GM12878 (cell line): ENCODE measurements around the gene KLRB1. TPM values are rescaled to one million over a fixed set of nuclear protein-coding genes. Genes with fewer than 3 reads are reported as not detected.

Experiments used
- ATF2 ChIP-seq: IDR thresholded peaks from 2 replicates; pipeline ENCODE4 v1.6.1; 2012; ENCODE audit warnings: low read length, inconsistent platforms
- EZH2 ChIP-seq: IDR thresholded peaks from 2 replicates; pipeline ENCODE4 v1.6.1; 2012; ENCODE audit warnings: low read depth, mild to moderate bottlenecking, control low read depth, inconsistent platforms, low read length, borderline replicate concordance; ENCODE audit not compliant: control insufficient read depth
- FOXM1 ChIP-seq: IDR thresholded peaks from 2 replicates; pipeline ENCODE4 v1.6.1; 2012; ENCODE audit warnings: low read depth, mild to moderate bottlenecking, inconsistent platforms, low read length, moderate library complexity
- MAX ChIP-seq: IDR thresholded peaks from 2 replicates; pipeline ENCODE4 v1.6.1; 2012; ENCODE audit warnings: low read depth, low read length, improper control_type of control experiment
- NKRF ChIP-seq: fragments of 450-650 bp; conservative IDR thresholded peaks from 2 replicates; pipeline ENCODE4 v1.6.1; 2017; ENCODE audit warnings: mild to moderate bottlenecking, moderate library complexity
- PAX8 ChIP-seq: fragments of 450-650 bp; IDR thresholded peaks from 2 replicates; pipeline ENCODE4 v1.6.1; 2017; ENCODE audit warnings: mild to moderate bottlenecking, moderate library complexity
- RAD51 ChIP-seq: fragments of 450-650 bp; IDR thresholded peaks from 2 replicates; pipeline ENCODE4 v1.6.1; 2016; ENCODE audit warnings: moderate library complexity, mild to moderate bottlenecking, inconsistent platforms
- SREBF2 ChIP-seq: IDR thresholded peaks from 2 replicates; pipeline ENCODE4 v1.6.1; 2012; ENCODE audit warnings: mild to moderate bottlenecking, low read length
- TCF12 ChIP-seq: IDR thresholded peaks from 2 replicates; pipeline ENCODE4 v1.6.1; 2011; ENCODE audit warnings: low read depth, mild to moderate bottlenecking, low read length
- ZBTB40 ChIP-seq: fragments of 450-650 bp; IDR thresholded peaks from 2 replicates; pipeline ENCODE4 v1.6.1; 2016; ENCODE audit warnings: mild to moderate bottlenecking, moderate library complexity, borderline replicate concordance
- ZZZ3 ChIP-seq: IDR thresholded peaks from 2 replicates; pipeline ENCODE4 v1.6.1; 2011; ENCODE audit warnings: low read depth; ENCODE audit not compliant: control insufficient read depth, insufficient read length
- polyA plus RNA-seq, 11 experiments: library from polyadenylated mRNA; depleted of rRNA in 4 of 11; unstranded in 6 of 11; stranded (reverse) in 5 of 11; fragments of >200 nt; fragmentation: Nextera tagmentation in 4 of 11; fragmentation: Illumina TruSeq in 1 of 11; extraction: Ambion mirVana in 4 of 11; extraction: Trizol in 1 of 11; gene quantifications; 1 replicate in 1 of 11; 2 replicates in 10 of 11; pipeline versions ENCODE4 v1.2.1 to v1.2.3, GENCODE V29; 2011 to 2016; ENCODE audit warnings: inconsistent platforms in 2 of 11, missing spikeins in 2 of 11, low read depth in 1 of 11
- total RNA-seq, 4 experiments: library from RNA; depleted of rRNA in 3 of 4; stranded (reverse); fragments of >200 nt in 3 of 4; fragmentation: Illumina TruSeq in 1 of 4; extraction: Trizol in 1 of 4; gene quantifications; 2 replicates each; pipeline versions ENCODE4 v1.2.1 to v1.2.3, GENCODE V29; 2013 to 2021

The KLRB1 gene
- total and polyA plus RNA-seq, 10 of the 15 experiments (the other 5 are each of a cell fraction or from before 2014, with no cell fraction given), result not detected

GRCh38 chr12:9647825-9648700 lies 40.3 kb upstream of the KLRB1 start (continued):
- no peak; the same call in 1 of the 2 replicates for TF ChIP-seq TCF12
- peak; percentile 61 for TF ChIP-seq FOXM1
- no peak for TF ChIP-seq PAX8
- TF ChIP-seq NKRF, result peak; percentile 62
- no peak for TF ChIP-seq RAD51
- TF ChIP-seq ATF2, result peak; percentile 56; the same call in 1 of the 2 replicates
- TF ChIP-seq EZH2, result no peak
- TF ChIP-seq ZZZ3, result no peak
- no peak for TF ChIP-seq SREBF2
- no peak for TF ChIP-seq ZBTB40
- TF ChIP-seq MAX, result peak; percentile 44; the same call in 1 of the 2 replicates
- TF ChIP-seq, all 136 proteins: peak for 52
